Ishikawa (cell line): ENCODE results near the gene CLDN15.
A peak's percentile ranks its signal among the peaks of the same experiment; 100 is the strongest.

ENCODE experiments used
- CEBPB ChIP-seq: IDR thresholded peaks from 2 replicates; pipeline ENCODE4 v1.6.1; 2012
- CREB1 ChIP-seq: IDR thresholded peaks from 2 replicates; pipeline ENCODE4 v1.6.1; 2012; ENCODE audit warnings: low read depth
- EGR1 ChIP-seq: IDR thresholded peaks from 2 replicates; pipeline ENCODE4 v1.6.1; 2012
- EP300 ChIP-seq: IDR thresholded peaks from 2 replicates; pipeline ENCODE4 v1.6.1; 2012; ENCODE audit warnings: borderline replicate concordance
- FOXM1 ChIP-seq: IDR thresholded peaks from 2 replicates; pipeline ENCODE4 v1.6.1; 2012; ENCODE audit warnings: low read depth, borderline replicate concordance
- MAX ChIP-seq: IDR thresholded peaks from 2 replicates; pipeline ENCODE4 v1.6.1; 2012
- NFIC ChIP-seq: IDR thresholded peaks from 2 replicates; pipeline ENCODE4 v1.6.1; 2012
- RAD21 ChIP-seq: IDR thresholded peaks from 2 replicates; pipeline ENCODE4 v1.6.1; 2012; ENCODE audit warnings: low read depth
- REST ChIP-seq: IDR thresholded peaks from 2 replicates; pipeline ENCODE4 v1.6.1; 2012; ENCODE audit warnings: low read depth, mild to moderate bottlenecking
- TAF1 ChIP-seq: IDR thresholded peaks from 2 replicates; pipeline ENCODE4 v1.6.1; 2012; ENCODE audit warnings: low read depth, mild to moderate bottlenecking
- TCF12 ChIP-seq: IDR thresholded peaks from 2 replicates; pipeline ENCODE4 v1.6.1; 2012; ENCODE audit warnings: low read depth
- TEAD4 ChIP-seq: IDR thresholded peaks from 2 replicates; pipeline ENCODE4 v1.6.1; 2012
- USF1 ChIP-seq: IDR thresholded peaks from 2 replicates; pipeline ENCODE4 v1.6.1; 2012
- YY1 ChIP-seq: IDR thresholded peaks from 2 replicates; pipeline ENCODE4 v1.6.1; 2012; ENCODE audit warnings: low read depth
- ZBTB7A ChIP-seq: IDR thresholded peaks from 2 replicates; pipeline ENCODE4 v1.6.1; 2012; ENCODE audit warnings: low read depth

Gene CLDN15

GRCh38 chr7:101255796-101256195 is 18.2 kb upstream of the CLDN15 start:
- no peak for TF ChIP-seq CEBPB
- no peak for TF ChIP-seq TEAD4
- TF ChIP-seq MAX, result no peak
- TF ChIP-seq RAD21, result no peak
- TF ChIP-seq ZBTB7A, result no peak
- TF ChIP-seq NFIC, result no peak
- no peak for TF ChIP-seq EGR1
- no peak for TF ChIP-seq TCF12
- TF ChIP-seq EP300, result no peak
- TF ChIP-seq USF1, result no peak
- no peak for TF ChIP-seq FOXM1
- no peak for TF ChIP-seq YY1

GRCh38 chr7:101251871-101252659 is 14.5 kb upstream of the CLDN15 start:
- TF ChIP-seq YY1, result 0 out of 2 replicates have a peak, but pooled peaks have one; percentile 26
- TF ChIP-seq TAF1, result peak; percentile 77; the same call in 1 of the 2 replicates
- TF ChIP-seq REST, result no peak
- no peak for TF ChIP-seq NFIC
- TF ChIP-seq CEBPB, result 0 out of 2 replicates have a peak, but pooled peaks have one; percentile 46
- TF ChIP-seq MAX, result peak; percentile 69
- TF ChIP-seq TEAD4, result 0 out of 2 replicates have a peak, but pooled peaks have one; percentile 5
- TF ChIP-seq CREB1, result no peak
- no peak for TF ChIP-seq EP300
- TF ChIP-seq RAD21, result no peak
- no peak for TF ChIP-seq FOXM1
- TF ChIP-seq ZBTB7A, result no peak
- peak; percentile 91 for TF ChIP-seq USF1
- no peak for TF ChIP-seq TCF12
- TF ChIP-seq EGR1, result no peak

GRCh38 chr7:101250324-101250723 is 12.7 kb upstream of the CLDN15 start:
- TF ChIP-seq EP300 (no peak), REST (no peak), ZBTB7A (no peak), TCF12 (no peak), CEBPB (no peak), TAF1 (no peak), TEAD4 (no peak), USF1 (no peak)

GRCh38 chr7:101248276-101248675 is 10.7 kb upstream of the CLDN15 start:
- TF ChIP-seq NFIC (no peak), USF1 (no peak), MAX (no peak)

GRCh38 chr7:101245147-101245668 is 7.6 kb upstream of the CLDN15 start:
- TF ChIP-seq EP300 (no peak), USF1 (peak; percentile 84), EGR1 (no peak), RAD21 (no peak), YY1 (no peak), ZBTB7A (no peak), CEBPB (no peak), FOXM1 (no peak), TAF1 (no peak)
